Stimulated activated CD8-positive, alpha-beta memory T cell treated with anti-CD3 and anti-CD28 coated beads, Interleukin-12 subunit alpha, Interleukin-12 subunit beta, amount 100 ng/mL, for 24 hours (primary cell): ENCODE measurements around the gene L1CAM.

Experiments
- DNase-seq: peaks from one replicate; pipeline ENCODE4 v3.0.0-alpha.2; 2020; ENCODE audit errors: extremely low read depth

L1CAM gene

DNA sequence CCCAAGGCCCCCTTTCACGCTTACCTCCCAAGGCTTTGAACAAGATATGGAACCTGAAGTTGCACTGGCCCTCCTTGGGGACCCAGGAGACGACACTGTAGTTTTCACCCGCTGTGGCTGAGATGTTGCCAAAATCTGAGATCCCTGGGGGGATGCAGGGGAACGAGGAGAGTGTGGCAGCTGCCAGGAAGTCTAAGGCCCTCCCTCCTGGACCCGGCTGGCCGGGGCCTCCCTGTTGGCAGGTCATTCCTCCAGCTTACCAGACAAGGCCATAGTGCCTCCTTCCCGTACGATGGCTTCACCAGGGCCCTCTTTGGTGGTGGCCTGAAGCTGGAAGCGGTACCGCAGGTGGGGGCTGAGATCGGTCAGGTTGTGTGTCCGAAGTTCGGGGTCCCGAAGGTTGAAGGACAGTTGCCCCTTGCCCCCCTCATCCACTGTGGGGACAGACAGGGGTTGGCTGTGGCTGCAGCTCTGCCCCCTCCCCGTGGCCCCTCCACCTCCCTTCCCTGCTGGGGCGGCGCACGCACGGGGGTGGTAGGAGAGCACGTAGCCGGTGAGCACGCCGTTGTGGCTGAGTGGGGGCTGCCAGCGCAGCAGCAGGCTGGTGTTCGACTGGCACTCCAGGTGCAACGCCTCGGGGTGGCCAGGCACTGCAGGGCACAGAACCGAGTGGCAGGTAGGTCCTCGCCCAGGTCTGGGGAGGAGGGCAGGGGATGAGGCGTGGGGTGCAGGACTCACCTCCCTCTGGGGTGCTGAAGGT is 21.2 kb downstream of the L1CAM start:
- no peak for DNase-seq

DNA sequence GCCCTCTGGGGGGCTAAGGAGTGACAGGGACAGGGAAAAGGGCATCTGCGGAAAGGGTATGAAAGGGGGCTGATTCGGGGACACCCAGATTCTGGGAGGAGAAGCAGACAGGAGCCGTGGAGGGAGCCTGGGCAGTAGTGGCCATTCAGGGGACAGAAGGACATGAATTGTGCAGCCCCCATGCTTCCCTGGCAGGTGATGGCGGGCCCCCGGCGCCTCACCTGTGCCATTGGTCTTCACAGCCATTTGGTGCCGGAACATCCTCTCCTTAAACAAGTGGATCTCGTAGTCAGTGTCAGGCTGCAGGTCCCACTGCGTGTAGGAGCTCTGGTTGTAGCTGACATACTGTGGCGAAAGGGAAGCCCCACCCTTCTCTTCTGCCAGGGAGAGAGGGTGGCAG is 21.9 kb downstream of the L1CAM start:
- no peak for DNase-seq

DNA sequence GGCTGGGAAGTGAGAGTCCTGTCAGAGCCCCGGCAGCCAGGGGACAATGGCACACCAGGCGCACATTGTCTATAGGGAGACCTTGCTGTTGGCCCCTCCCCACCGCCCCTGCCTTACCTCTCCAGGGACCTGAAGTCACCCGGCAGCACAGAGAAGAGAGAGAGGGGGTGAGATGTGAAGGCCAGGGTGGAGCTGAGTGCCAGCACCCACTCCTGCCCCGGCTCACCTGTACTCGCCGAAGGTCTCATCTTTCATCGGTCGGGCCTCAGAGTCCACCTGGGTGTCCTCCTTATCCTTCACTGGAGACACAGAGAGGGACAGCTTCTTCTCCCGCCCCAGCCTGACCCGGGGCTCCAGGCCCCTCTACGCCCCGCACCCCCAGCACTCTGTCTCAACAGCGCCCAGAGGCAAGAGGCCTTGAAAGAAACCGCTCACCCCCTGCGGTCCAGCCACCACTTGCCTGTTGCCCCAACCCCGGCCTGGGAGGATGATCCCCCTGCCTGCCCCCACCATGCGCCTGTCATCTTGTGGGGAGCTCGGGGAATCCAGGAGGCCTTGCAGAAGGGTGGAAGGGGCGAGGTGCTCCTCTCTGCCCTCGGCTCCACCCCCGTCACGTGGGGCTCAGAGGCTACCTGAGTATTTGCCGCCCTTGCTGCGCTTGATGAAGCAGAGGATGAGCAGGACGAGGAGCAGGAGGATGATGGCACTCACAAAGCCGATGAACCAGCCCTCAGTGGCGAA is 22.6 kb downstream of the L1CAM start:
- no peak for DNase-seq

DNA sequence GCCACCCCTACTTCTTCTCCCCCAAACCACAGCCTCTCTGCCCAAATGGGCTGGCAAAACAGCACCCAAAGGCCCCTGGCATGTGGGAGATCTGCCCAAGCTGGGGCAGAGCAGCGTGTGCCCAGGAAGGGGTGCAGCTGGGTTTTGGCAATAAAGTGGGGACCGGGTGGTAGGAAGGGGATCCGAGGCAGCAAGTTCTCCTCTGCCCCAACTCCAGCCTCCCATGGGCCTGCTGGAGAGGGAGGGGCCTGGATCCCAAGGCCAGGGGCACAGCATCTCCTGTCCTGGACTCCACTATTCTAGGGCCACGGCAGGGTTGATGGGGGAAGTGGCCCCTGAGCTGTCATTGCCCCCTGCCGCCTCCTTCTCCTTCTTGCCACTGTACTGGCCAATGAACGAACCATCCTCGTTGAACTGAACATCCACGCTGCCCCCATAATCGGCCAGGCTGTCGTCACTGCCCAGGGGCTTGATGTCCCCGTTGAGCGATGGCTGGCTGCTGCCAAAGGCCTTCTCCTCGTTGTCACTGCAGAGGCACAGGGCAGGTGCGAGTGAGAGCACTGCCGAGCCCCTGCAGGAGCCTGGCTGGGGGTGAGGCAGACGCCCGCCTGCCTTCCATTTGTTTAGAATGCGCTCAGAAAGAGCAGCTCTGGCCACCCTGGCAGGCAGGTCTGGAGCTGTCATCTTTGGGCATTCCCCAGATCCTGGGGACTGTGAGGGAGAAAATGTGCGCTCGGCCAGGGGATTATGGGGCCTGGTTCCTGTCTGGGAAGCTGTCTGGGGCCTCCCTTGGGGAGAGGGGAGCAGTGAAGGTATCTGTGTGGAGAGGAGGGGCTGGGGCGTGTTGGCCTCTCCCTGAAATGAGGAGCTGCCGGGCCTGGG is 23.4 kb downstream of the L1CAM start:
- no peak for DNase-seq

DNA sequence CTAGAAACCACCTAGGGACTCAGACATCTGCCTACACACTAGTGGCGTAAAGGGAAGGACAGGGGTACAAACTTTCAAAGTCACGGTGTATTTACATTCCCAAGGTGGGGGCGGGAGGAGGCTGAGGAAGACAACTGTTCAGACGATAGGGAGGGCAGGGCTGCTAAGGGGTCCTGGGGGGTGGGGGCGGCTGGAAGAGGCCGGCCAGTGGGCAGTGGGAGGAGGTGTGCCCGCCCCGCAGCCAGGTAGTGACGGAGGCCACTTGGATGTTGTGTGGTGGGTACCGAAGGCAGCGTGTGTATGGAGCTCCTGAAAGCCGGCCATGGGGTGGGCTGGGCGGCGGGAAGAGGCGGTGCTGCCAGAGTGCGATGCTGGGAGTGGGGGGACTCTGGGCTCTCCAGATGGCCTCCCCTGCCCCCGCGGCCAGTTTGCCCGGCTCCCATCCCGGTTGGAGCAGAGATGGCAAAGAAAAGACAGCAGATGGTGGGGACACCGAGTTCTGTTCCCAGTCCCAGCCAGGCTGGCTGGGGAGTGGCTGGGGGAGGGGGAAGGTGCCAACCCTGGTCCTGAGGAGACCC is 24.2 kb downstream of the L1CAM start:
- DNase-seq: no peak

DNA sequence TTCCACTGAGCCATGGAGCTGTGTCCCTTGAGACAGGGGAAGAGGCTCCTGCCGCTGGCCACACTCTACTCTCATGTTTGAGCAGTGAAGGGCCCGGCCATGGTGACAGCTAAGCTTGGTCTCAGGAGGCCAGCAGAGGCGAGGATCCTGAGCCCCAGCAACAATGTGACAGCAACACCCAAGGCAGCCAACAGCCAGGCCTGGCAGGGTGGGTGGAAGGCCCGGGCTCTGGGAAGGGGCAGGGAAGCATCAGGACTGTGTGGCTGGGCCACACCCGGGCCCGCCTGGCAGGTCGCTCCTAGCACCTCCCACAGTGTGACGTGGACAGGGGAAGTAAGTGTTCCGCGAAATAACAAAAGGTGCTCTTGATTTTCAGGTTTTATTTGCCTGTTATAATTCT is 24.8 kb downstream of the L1CAM start:
- DNase-seq: no peak

DNA sequence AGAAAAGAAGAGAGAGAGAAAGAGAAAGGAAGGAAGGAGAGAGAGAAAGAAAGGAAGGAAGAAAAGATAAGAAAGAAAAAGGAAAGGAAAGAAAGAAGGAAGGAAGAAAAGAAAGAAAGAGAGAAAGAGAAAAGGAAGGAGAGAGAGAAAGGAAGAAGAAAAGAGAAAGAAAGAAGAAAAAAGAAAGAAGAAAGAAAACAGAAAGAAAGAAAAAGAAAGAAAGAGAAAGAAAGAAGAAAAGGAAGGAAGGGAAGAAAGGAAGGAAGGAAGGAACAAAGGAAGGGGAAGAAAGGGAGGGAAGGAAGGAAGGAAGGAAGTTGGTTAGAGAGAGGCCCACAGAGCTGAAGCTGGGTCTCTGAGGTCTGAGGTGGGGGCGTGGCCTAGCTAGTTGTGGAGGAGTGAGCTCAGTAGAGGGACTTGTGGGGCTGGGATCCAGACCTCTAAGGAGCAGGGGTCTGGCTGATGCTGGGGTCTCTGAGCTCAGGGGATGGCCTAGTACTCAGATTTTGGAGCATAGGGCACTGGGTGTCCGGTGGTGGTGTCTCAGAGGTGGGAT is 28.5 kb downstream of the L1CAM start:
- no peak for DNase-seq

DNA sequence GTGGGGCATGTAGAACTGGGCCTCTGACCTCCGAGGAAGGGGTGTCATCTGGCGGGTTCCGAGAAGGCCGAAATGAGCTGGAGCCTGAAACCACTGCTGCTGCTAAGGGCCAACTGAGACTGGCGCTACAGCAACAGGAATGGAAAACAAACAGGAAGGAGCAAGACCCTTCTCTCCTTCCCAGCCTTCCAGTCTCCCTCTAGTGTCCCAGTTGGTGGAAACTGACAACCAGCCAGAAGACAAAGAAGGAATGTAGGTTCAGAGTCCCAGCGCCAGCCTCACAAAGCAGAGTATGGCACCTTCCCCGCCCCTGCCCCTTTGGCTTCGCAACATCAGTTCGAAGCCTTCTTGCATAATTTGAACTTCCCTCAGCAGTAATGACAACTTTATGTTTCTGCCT is 31.3 kb downstream of the L1CAM start:
- no peak for DNase-seq

DNA sequence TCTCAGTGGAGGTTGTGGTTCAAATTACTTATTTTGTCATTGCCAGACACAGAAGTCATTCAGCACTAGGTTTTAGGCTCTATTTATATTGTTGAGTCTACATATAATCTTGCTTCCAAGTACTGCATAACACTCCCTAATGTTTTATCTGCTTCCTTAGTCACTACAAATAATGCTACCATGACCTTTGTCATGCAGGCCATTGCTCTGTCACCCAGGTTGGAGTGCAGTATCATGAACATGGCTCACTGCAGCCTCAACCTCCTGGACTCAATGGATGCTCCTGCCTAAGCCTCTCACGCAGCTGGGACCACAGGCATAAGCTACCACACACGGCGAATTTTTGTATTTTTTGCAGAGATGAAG is 32.1 kb downstream of the L1CAM start:
- DNase-seq: no peak

DNA sequence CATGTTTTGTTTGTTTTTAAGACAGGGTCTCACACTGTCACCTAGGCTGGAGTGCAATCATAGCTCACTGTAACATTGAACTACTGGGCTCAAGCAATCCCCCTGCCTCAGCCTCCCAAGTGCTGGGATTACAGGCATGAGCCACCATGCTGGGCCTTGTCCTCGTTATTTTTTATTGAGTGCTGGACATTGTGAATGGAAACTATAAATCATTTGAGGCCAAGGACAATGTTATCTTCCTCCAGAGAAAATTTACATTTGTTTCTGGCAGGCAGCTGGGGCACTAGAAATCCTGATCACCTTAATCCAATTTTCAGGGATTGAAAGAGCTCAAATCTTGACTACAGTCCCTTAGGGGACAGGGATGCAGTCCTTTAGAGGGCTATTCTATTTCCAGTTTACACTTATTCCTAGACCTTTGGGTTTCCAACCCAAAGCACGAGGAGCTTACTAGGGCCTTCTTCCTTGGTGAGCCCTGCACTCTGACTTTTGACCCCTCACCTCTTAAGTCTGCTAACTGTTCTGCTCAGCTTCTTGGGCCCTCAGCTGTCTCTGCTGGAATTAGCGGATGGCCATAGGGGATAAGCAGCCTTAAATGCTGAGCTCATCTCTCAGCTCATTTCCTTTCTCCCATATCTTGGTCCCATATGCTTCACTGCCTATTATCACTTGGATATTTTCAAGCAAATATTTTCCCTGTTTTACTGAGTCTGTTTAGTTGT is 32.6 kb downstream of the L1CAM start:
- DNase-seq: no peak

DNA sequence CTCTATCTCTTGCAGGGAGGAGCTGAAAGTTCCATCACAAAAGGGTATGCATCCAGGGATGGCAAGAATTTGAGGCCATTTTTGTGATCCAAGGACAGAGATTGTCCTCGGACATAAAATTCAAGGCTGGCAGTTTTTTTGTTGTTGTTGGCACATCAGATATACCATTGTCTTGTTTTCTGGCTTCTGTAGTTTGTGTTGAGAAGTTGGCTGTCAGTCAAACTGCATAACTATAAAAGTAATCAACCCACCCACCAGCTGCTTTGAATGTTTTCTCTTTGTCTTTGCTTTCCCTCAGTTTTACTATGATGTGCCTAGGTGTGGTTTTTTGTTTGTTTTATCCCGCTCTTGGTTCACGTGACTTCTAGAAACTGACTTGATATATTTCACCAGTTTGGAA is 34.0 kb downstream of the L1CAM start:
- no peak for DNase-seq

DNA sequence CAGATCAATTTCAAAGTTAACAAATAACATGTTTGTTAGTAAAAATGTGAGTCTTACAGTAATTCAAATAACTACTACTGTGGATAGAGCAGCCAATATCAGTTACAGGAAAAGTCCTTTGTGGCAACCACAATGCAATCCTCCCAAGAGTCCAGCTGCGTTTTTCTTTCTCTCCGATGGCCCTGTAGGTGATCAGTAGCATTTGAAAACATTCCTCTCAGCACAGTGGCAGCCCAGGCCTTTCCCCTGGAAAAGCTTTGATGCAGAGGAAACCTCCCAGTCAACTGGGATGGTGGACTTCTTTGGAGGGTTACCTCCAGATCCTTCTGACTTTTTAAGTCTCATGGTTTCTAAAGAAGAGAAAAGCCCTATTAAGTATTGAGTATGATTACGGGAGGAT is 37.6 kb downstream of the L1CAM start:
- no peak for DNase-seq

DNA sequence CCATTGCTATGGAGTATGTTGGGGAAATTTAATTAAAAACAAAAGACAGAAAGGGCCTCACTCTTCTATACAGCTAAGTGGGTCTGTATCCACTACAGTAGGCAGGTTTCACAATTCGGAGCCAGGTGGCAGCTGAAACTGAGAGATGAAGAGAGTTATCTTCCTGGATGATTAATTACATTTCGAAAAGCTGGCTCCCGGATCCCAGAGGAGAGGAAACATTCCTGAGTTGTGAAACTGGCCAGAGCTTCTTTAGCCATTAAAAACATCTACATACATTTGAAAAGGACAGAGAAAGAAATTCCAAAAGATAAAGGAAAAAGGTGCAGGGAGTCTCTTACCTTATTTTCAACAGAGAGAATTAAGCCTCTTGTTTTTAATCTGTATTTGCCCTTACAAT is 40.1 kb downstream of the L1CAM start:
- no peak for DNase-seq

DNA sequence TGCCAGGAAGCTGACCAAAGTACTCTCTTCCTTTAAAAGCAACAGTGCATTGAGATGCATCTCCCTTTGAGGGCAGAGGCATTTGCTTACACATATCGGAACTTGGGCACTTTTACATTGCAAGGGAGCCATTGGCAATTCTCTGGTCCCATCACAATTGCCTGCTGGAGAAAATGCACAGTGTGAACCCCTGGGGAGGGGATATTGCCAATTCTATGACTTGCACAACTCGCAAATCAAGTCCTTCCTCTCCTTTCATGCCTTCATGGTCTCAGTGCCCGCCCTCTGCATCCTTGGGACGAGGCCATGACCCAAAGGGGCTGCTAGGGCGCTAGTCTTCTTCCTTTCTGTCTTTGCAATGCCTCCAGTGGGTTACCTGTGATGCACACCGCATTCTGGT is 40.8 kb downstream of the L1CAM start:
- DNase-seq: no peak

DNA sequence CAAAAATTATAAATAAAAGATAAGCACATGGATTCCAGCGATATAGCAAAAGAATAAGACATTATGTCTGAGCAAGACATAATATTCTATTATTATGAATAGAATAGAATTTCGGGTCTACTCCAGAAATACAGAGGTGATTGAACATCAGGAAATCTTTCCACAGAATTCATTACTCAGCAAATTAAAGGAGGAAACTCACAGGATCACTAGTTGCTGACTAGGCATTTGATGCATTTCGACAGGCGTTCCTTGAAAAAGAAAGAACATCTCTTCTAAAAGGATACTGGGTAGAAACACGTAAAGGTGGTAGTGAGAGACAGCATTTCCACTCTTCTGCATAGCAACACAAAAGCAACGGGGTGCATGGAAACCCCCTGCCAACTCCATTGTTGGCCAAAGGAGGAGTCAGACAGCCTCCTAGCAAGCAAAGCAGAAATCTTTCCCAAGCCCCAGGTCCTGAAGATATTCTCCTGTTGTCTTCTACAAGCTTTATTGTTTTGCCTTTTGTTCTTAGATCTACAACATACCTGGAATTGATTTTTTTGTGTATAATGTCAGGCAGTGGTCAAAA is 41.4 kb downstream of the L1CAM start:
- DNase-seq: no peak

DNA sequence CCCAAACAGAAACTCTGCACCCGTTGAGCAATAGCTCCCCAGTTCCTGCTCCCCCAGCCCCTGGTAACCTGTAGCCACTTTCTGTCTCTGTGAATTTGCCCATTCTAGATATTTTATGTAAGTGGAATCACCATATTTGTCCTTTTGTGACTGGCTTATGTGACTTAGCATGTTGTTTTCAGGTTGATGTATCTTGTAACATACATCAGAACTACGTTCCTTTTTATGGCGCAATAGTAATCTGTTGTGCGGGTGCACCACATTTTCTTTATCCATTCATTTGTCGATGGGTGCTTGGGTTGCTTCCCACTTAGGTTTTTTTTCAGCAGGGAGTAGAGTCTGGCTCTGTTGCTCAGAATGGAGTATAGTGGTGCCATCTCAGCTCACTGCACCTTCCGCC is 49.1 kb downstream of the L1CAM start:
- DNase-seq: no peak

DNA sequence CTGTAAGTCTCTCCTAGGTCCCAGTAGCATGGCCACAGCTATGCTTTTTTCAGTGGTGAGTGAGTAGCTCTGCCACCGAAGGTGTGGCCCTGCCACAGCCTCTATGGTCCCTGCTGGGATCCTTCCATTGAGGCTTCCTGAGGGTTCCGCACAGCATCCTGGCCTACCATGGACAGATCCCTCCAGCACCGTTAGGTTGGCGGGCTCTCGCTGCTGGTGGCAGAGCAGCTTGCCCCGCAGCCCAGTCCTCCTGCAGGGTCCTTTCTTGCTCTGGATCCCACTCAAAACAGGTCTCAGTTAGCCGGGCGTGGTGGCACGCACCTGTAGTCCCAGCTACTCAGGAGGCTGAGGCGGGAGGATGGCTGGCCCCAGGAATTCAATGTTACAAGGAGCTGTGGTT is 53.2 kb downstream of the L1CAM start:
- no peak for DNase-seq

DNA sequence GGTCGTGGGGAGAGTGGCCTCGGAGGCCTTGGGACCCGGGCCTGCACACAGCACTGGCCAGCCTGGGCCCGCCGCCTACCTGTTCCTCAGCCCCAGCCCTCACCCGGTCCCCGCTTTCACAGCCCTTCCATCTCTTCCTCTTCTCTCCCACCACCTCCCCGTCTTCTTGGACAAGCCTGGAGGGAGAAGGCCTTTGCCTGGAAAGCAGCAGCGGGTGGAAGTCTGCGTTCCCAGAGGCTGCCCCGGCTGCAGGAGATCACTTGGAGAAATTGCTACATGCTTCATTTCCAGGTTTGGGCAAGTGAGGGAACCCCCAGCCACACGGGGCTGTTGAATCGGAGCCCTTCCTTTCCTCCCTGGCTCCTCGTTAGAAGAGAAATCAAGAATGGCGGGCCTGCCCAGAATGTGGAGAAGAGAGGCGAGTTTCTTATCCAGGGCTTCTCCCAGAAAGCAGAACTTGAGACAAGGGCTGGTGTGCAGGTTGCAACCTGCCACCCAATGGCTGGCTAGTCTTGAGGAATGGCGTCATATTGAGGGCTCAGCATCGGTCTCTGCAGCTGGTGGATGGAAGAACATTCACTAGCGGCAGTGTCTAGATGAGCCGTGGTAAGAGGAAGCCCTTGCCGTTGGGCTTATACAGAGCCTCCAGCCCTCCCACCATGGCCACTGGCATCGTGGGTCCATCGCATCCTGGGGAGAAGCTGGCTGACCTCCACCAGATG is 54.4 kb downstream of the L1CAM start:
- DNase-seq: no peak

DNA sequence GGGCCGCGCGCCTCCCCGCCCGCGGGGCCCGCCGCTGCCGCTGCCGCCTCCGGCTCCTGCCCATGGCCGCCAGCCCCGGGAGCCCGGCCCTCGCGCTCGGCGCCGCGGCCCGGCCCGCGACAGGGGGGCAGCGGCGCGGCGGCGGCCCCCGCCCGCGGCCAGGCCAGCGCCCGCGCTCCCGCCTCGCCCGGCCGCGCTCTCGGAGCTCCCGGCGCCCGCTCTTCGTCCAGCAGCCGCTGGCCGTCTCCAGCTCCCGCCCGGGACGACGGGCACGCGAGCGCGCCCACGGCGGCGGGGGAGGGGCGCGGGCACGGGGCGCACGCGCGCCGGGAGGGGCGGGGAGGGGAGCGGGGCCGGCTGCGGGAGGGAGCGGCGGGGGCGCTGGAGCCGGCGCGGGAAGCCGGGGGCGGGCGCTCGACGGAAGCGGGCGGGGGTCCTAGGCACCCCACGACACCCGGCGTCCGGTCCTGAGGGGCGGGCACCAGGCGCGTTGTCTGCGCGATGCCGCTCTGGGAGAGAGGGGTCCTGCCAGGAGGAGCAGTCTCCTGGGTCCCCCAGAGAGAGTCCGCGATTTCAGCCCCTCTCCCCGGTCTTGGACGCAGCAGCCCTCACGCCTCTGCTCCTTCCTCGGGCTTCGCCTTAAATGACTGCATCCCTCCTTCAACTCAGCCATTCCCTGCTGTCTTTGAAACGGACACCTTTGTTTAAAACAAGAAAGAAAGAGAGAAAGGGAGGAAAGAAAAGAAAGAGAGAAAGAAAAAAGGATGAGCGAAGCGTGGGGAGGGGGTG is 55.1 kb downstream of the L1CAM start:
- no peak for DNase-seq
